Mucosa of rectum (tissue), 2 donors: ENCODE data around the gene ECPAS.
A peak's percentile ranks its signal among the peaks of the same experiment; 100 is the strongest.

Source experiments
- H3K27ac ChIP-seq, 2 donors: one replicate each; pipeline ENCODE4 v1.7.0; 2013; ENCODE audit warnings: inconsistent platforms in 2 of 2, low read depth in 2 of 2, low read length in 2 of 2
- H3K27me3 ChIP-seq, 2 donors: one replicate each; pipeline ENCODE4 v1.7.0; 2013; ENCODE audit warnings: low read length in 2 of 2; ENCODE audit not compliant: control insufficient read depth in 2 of 2, insufficient read depth in 2 of 2
- H3K36me3 ChIP-seq, 2 donors: one replicate each; pipeline ENCODE4 v1.7.0; 2013; ENCODE audit warnings: low read length in 2 of 2; ENCODE audit not compliant: control insufficient read depth in 2 of 2, insufficient read depth in 2 of 2
- H3K4me1 ChIP-seq, 2 donors: one replicate each; pipeline ENCODE4 v1.7.0; 2013; ENCODE audit warnings: low read length in 2 of 2, mild to moderate bottlenecking in 1 of 2; ENCODE audit not compliant: control insufficient read depth in 2 of 2, insufficient read depth in 2 of 2
- H3K4me3 ChIP-seq, 2 donors: one replicate each; pipeline ENCODE4 v1.7.0; 2013; ENCODE audit warnings: low read length in 2 of 2
- H3K9ac ChIP-seq, 2 donors: one replicate each; pipeline ENCODE4 v1.7.0; 2013; ENCODE audit warnings: low read length in 2 of 2, low read depth in 1 of 2, mild to moderate bottlenecking in 1 of 2
- H3K9me3 ChIP-seq, 2 donors: one replicate each; pipeline ENCODE4 v1.7.0; 2013; ENCODE audit warnings: low read length in 2 of 2; ENCODE audit not compliant: control insufficient read depth in 2 of 2
- donor health status: healthy.
- donor health status: Normal muscosa, but diverticular disease.

The ECPAS gene

GRCh38 chr9:111483858-111484571 lies at the start of gene ECPAS:
Gene ECPAS, minus strand, starts transcription at chr9:111484383. Its CDS starts 11,465 bp downstream, at chr9:111472918.
- H3K27me3 ChIP-seq: no peaks in the 10 kb centered on the region
- peak within 1 kb of the TSS; percentile 78 to 91 for H3K9ac ChIP-seq
- H3K4me1 ChIP-seq: peaks cover 9 to 10% of the 10 kb centered on the region in 2 donors
- H3K36me3 ChIP-seq: no peaks in the 10 kb centered on the region
- peak within 1 kb of the TSS; percentile 91 to 92 for H3K4me3 ChIP-seq
- peak within 1 kb of the TSS; percentile 84 to 96 for H3K27ac ChIP-seq
- H3K9me3 ChIP-seq: no peaks in the 10 kb centered on the region

- Histone ChIP-seq H3K4me3 (no peak overlapping the region), H3K36me3 (no peaks in the 10 kb centered on the region), H3K27me3 (no peaks in the 10 kb centered on the region), H3K9me3 (peaks cover 2 to 5% of the 10 kb centered on the region in 2 donors), H3K9ac (no peak overlapping the region), H3K4me1 (no peaks in the 10 kb centered on the region), H3K27ac (no peak overlapping the region)
Measured at GRCh38 chr9:111533099-111533790, 49.1 kb upstream of the ECPAS start.

- peaks cover 0 to 3% of the 10 kb centered on the region in 2 donors for H3K27me3 ChIP-seq
- H3K27ac ChIP-seq: no peak overlapping the region
- H3K36me3 ChIP-seq: no peaks in the 10 kb centered on the region
- H3K9ac ChIP-seq: no peak overlapping the region
- H3K9me3 ChIP-seq: no peaks in the 10 kb centered on the region
- no peak overlapping the region for H3K4me3 ChIP-seq
- H3K4me1 ChIP-seq: no peaks in the 10 kb centered on the region
Measured at GRCh38 chr9:111531716-111532115, 47.5 kb upstream of the ECPAS start.

GRCh38 chr9:111529787-111530186 lies 45.6 kb upstream of the ECPAS start:
- Histone ChIP-seq H3K4me3 (no peak overlapping the region), H3K9ac (no peak overlapping the region), H3K27ac (no peak overlapping the region), H3K9me3 (no peaks in the 10 kb centered on the region), H3K4me1 (peaks cover 7 to 9% of the 10 kb centered on the region in 2 donors), H3K27me3 (peaks cover 7 to 10% of the 10 kb centered on the region in 2 donors), H3K36me3 (no peaks in the 10 kb centered on the region)

GRCh38 chr9:111527347-111527746 lies 43.2 kb upstream of the ECPAS start:
- no peak overlapping the region for H3K9ac ChIP-seq
- H3K27me3 ChIP-seq: peaks cover 7 to 10% of the 10 kb centered on the region in 2 donors
- H3K36me3 ChIP-seq: no peaks in the 10 kb centered on the region
- no peaks in the 10 kb centered on the region for H3K9me3 ChIP-seq
- H3K4me1 ChIP-seq: peaks cover 8 to 9% of the 10 kb centered on the region in 2 donors
- H3K27ac ChIP-seq: no peak overlapping the region
- H3K4me3 ChIP-seq: no peak overlapping the region

- H3K9ac ChIP-seq: peak within 1 kb of the TSS; percentile 52 to 70
Measured at GRCh38 chr9:111525056-111525977, 41.1 kb upstream of the ECPAS start, which contains the start of gene ZNF483. Gene ZNF483, plus strand, starts transcription at chr9:111525179. Its CDS starts 2,217 bp downstream, at chr9:111527396.

GRCh38 chr9:111524731-111525055 lies 40.5 kb upstream of the ECPAS start:
- peaks cover 8 to 9% of the 10 kb centered on the region in 2 donors for H3K4me1 ChIP-seq
- H3K4me3 ChIP-seq: peak overlapping the region; percentile 57 to 87
- H3K36me3 ChIP-seq: no peaks in the 10 kb centered on the region
- H3K27ac ChIP-seq: no peak overlapping the region
- H3K9ac ChIP-seq: no peak overlapping the region
- no peaks in the 10 kb centered on the region for H3K9me3 ChIP-seq
- peaks cover 7 to 10% of the 10 kb centered on the region in 2 donors for H3K27me3 ChIP-seq

More at GRCh38 chr9:111525056-111525977, 41.1 kb upstream of the ECPAS start, which contains the start of gene ZNF483:
- Histone ChIP-seq H3K4me3 (peak within 1 kb of the TSS; percentile 57 to 87), H3K36me3 (no peaks in the 10 kb centered on the region), H3K27ac (peak within 1 kb of the TSS in 1 of 2 donors; percentile 23), H3K4me1 (peaks cover 8 to 9% of the 10 kb centered on the region in 2 donors), H3K27me3 (peaks cover 7 to 10% of the 10 kb centered on the region in 2 donors), H3K9me3 (no peaks in the 10 kb centered on the region)

- Histone ChIP-seq H3K9ac (no peak overlapping the region), H3K27ac (no peak overlapping the region), H3K4me1 (no peaks in the 10 kb centered on the region), H3K9me3 (no peaks in the 10 kb centered on the region), H3K27me3 (no peaks in the 10 kb centered on the region), H3K4me3 (no peak overlapping the region), H3K36me3 (no peaks in the 10 kb centered on the region)
Measured at GRCh38 chr9:111516061-111516465, 31.9 kb upstream of the ECPAS start.

- H3K36me3 ChIP-seq: no peaks in the 10 kb centered on the region
- H3K9ac ChIP-seq: no peak overlapping the region
- H3K4me3 ChIP-seq: no peak overlapping the region
- H3K4me1 ChIP-seq: no peaks in the 10 kb centered on the region
- H3K27me3 ChIP-seq: no peaks in the 10 kb centered on the region
- H3K9me3 ChIP-seq: no peaks in the 10 kb centered on the region
- no peak overlapping the region for H3K27ac ChIP-seq
Measured at GRCh38 chr9:111514967-111515366, 30.8 kb upstream of the ECPAS start.
